ACHN (cell line): ENCODE measurements around the gene TMEM163.
"Not testable (repeated sequence)": the region's sequence is repeated elsewhere in the genome, so short reads cannot be mapped to it uniquely, and the experiment has no call there.

Source experiments
- DNase-seq: peaks from one replicate; pipeline ENCODE4 v3.0.0-alpha.2; 2015
- in situ Hi-C: cut with HindIII; loops from 2 replicates; pipeline ENCODE4 v1.10.0; 2017; ENCODE audit warnings: low sequenced_read_pairs, low pct_ligation_motif_present, low pct_unique_long_range_greater_than_20kb

The TMEM163 gene

DNA sequence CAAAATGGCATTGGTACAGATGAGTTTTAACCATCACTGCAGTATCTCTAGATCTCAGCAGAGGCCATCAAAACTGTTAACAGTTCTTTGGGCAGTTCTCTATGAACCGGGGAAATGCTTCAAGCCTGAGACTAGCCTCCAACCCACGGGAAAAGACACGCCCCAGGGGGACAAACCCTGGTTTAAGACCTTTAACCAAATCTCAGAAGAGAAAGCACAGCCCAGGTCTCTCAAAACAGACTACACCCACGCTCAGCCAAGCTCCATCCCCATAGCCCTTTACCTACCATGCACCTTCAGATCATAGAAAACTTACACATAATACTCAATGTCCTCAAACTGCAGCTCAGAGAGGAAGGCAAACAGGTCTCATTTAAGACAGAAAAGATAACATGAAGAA, 78.3 kb downstream of the TMEM163 start:
- in situ Hi-C loops, result no loop called here
- no peak for DNase-seq

GRCh38 chr2:134639265-134639664, 79.5 kb downstream of the TMEM163 start:
- DNase-seq, result no peak
- in situ Hi-C loops, result no loop called here

DNA sequence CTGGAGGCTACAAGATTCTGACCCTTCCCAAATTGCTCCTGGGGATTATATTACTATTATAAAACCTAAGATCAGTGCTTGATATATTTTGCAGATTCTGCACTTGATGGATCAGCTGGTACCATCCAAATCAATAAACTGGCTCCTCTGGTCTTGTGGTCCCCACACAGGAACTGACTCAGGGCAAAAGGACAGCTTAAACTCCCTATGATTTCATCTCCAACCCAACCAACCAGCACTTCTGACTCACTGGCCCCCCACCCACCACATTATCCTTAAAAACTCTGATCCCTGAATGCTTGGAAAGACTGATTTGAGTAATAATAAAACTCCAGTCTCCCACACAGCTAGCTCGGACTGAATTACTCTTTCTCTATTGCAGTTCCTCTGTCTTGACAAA, 82.1 kb downstream of the TMEM163 start:
- peak; percentile 5 for DNase-seq
- in situ Hi-C loops, result no loop called here

DNA sequence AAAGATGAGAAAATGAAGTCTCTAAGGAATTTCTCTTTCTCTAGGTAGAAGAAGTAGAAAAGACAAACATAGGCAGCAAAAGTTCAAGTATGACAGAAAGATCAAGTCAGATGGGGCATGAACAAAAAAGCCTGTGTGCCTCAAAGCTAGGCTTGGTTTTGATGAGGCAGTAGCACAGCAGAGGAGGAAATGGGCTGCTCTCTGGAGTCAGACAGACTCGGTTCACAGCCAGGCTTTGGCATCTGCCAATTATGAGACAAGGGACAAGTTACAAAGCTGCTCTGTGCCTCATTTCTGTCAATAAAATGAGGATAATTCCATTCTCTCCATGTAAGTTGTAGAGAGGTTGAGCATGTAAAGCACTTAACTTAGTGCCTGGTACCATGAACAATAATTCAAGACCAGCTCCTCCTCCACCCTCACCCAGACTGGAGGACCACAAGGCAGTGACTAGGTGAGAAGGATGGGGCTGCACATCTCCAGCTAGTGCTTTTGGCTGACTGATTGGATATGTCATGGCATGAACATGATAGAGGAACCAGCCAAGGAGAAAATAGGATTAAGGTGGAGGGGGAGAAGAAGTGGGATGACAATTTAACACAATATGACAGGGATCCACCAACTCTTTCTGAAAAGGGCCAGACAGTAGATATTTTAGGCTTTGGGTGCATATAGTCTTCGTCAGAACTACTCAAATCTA, 84.6 kb downstream of the TMEM163 start:
- in situ Hi-C loops, result no loop called here

DNA sequence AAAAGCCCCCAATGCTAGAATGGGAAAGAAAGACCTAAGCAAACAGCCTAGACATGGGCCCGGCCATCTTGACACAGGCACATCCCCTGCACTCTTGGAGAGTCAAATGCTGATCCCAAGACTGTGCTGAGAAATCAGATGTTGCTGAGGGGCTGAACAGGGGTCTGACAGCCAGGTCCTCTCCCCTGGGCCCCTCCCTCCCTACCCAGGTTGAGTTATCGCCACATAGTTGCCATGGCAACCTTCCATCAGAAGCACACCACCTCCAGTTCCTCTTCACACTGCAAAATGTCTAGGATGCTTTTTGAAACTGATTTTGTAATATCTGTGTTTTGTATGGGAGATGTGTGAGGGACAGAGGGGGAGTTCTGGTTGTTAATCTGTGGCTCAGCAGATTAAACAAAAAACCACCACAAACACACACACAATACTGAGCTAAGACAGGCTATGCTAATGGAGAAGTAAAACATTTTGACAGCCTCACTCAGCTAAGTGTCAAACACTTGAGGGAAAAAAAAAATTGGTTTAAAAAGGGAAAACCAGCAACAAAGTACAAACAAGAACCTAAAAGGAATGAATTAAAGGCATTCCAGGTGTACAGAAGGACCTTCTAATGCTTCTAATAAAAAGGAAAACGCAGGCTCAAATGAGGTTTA, 88.2 kb downstream of the TMEM163 start:
- in situ Hi-C loops, result no loop called here
- no peak for DNase-seq

More for the DNA sequence above, 84.6 kb downstream of the TMEM163 start:
- no peak for DNase-seq

GRCh38 chr2:134628453-134628852, 90.3 kb downstream of the TMEM163 start:
- DNase-seq, result no peak
- in situ Hi-C loops, result no loop called here

DNA sequence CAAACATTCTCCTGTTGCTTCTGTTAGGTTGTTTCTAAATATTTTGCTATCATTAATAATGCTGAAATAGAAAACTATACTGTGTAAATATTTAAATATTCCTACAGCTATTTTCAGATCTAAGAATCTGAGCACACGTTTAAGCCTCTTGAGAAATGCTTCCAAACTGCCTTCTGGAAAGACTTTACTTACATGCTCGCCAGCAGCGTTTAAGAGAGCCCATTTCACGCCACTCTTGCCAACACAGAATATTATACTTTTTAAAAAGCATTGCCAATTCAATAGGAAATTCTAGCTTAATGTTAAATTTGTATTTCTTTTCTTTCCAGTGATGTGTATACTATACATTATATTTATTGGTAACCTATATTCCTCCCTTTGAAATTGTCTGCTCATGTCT, 92.0 kb downstream of the TMEM163 start:
- no peak for DNase-seq
- in situ Hi-C loops, result no loop called here

- in situ Hi-C loops, result no loop called here
- no peak for DNase-seq
Measured at GRCh38 chr2:134625311-134625710, 93.5 kb downstream of the TMEM163 start.

GRCh38 chr2:134623796-134624195, 95.0 kb downstream of the TMEM163 start:
- in situ Hi-C loops, result no loop called here
- DNase-seq, result no peak

DNA sequence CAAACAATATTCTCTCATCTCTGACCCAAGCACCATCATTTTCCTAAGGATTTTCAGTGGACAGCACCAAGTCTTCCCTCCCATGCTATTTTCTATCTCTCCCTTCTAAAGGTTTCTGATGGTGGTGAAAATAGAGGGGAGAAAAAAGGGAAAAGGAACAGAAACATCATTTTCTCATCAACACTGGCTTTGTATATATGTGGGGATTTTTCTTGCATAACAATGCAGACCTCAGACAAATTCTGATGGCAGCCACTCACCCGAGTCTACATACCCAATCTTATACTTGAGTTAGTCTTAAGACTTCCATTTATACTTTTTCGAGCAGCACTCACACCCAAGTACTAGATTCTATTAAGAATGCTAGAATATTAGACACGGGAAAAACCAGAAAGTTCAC, 95.8 kb downstream of the TMEM163 start:
- in situ Hi-C loops, result no loop called here
- DNase-seq, result no peak

- in situ Hi-C loops, result no loop called here
Measured at GRCh38 chr2:134621939-134622705, 96.7 kb downstream of the TMEM163 start.

DNA sequence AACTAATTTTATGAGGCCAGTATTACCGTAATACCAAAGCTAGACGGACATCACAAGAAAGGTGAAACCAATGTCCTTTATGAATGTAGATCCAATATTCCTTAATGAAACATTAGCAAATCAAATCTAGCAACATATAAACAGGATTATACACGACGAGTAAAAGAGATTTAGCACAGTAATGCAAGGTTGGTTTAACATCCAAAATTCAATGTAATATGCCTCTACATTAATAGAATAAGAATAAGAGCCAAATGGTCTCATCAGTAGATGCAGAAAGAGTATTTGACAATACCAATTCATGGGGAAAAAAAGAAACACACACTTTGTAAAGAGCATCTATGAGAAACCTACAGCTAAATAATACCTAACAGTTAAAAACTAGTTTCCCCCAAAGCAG, 99.5 kb downstream of the TMEM163 start:
- DNase-seq, result no peak
- in situ Hi-C loops, result no loop called here

More at GRCh38 chr2:134621939-134622705, 96.7 kb downstream of the TMEM163 start:
- no peak for DNase-seq

DNA sequence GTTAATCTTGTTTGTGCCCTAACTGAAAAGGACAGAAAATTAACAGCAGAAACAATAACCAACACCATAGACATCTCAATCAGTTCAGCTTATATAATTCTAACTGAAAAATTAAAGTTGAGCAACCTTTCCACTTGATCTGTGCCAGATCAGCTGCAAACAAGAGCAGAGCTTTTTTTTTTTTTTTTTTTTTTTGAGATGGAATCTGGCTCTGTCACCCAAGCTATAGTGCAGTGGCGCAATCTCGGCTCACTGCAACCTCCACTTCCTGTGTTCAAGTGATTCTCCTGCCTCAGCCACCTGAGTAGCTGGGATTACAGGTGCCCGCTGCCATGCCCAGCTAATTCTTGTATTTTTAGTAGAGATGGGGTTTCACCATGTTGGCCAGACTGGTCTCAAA, 103.3 kb downstream of the TMEM163 start:
- in situ Hi-C loops, DNase-seq: not testable (repeated sequence)

GRCh38 chr2:134611316-134611715, 107.5 kb downstream of the TMEM163 start:
- in situ Hi-C loops, result no loop called here
- DNase-seq, result no peak

- in situ Hi-C loops, result no loop called here
- no peak for DNase-seq
Measured at GRCh38 chr2:134610871-134611270, 107.9 kb downstream of the TMEM163 start.

DNA sequence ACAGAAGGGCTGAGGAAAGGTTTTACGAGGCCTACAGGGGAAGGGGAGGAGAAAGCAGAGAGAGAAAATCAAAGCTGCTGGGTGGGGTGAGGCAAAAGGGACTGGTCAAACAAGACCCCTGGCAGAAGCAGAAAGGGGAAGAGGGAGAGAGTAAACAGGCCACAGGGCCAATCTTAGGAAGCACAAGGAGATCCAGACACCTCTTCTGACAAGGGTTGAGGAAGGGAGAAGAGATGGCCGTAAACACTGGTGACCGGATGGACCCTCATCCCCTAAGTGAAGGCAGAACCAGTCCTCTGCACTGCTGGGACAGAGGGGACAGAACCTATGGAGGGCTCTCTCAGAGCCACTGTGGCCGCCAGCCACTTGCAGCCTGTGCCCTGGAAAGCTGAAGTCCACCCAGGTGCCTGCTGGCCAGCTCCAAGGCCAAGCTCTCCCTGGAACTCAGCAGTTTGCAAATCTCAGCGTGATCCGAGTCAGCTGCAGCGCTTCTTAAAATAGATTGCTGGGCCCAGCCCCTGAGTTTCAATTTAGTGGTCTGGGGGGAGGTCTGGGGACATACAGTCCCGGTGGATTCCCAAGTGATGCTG, 108.8 kb downstream of the TMEM163 start:
- in situ Hi-C loops, result no loop called here
- no peak for DNase-seq

GRCh38 chr2:134603966-134604365, 114.8 kb downstream of the TMEM163 start:
- no peak for DNase-seq
- in situ Hi-C loops, result no loop called here

GRCh38 chr2:134602666-134603065, 116.1 kb downstream of the TMEM163 start:
- in situ Hi-C loops, result no loop called here
- no peak for DNase-seq

GRCh38 chr2:134601264-134601663, 117.5 kb downstream of the TMEM163 start:
- in situ Hi-C loops, result no loop called here
- DNase-seq, result no peak
